K562 (cell line): ENCODE measurements around the gene SLC39A6. TPM values are rescaled to one million over a fixed set of nuclear protein-coding genes. Genes with fewer than 3 reads are reported as not detected.
A peak's percentile ranks its signal among the peaks of the same experiment; 100 is the strongest.
"Not testable (repeated sequence)": the region's sequence is repeated elsewhere in the genome, so short reads cannot be mapped to it uniquely, and the experiment has no call there.

ENCODE experiments used
- ATAC-seq: fragments of 200-7000 bp; cut with Tn5 transposase; 3 replicates; pipeline ENCODE4 v1.9.1; 2020; ENCODE audit warnings: moderate library complexity
- BruUV-seq: library from RNA; stranded (reverse); fragments of 400-500 nt; replicated peaks from 2 replicates; lab custom pipeline; 2021; lab: Mats Ljungman, UMichigan
- CTCF ChIA-PET: fragments of 300-600 bp; formaldehyde crosslinking; extraction: SDS; loops from one replicate; lab custom pipeline; 2021; ENCODE audit warnings: low intra/inter-chr PET ratio; lab: Yijun Ruan, JAX
- POLR2A ChIA-PET: fragments of 300-600, 350-650 bp; sonication (Branson Sonifier 250); formaldehyde crosslinking; extraction: SDS; loops from one replicate; lab custom pipeline; 2021; ENCODE audit warnings: antibody characterized with exemption, inconsistent platforms; lab: Yijun Ruan, JAX
- DNase-seq, 4 experiments: peaks; one replicate each; pipeline versions ENCODE4 v3.0.0 to v3.0.0-alpha.2; 2011 to 2018; ENCODE audit warnings: low spot score in 3 of 4, mixed read lengths in 3 of 4; ENCODE audit errors: extremely low read depth in 1 of 4
- FAIRE-seq: peaks from 2 replicates; lab custom pipeline; 2011; peaks lifted over from hg19 to GRCh38; lab: Jason Lieb, UNC
- H2AFZ ChIP-seq: 2 replicates; pipeline ENCODE4 v1.6.0; 2011; ENCODE audit warnings: low read depth, low read length, control low read depth, inconsistent platforms
- H3K27ac ChIP-seq: fragments of 200-600 bp; 3 replicates; pipeline ENCODE4 v1.8.0; 2011; ENCODE audit warnings: low read depth, mild to moderate bottlenecking, control low read depth, inconsistent platforms, low read length, moderate library complexity, mixed read lengths; ENCODE audit errors: extremely low read depth
- H3K27me3 ChIP-seq, 2 experiments: fragments of 300-600 bp in 1 of 2; 2 replicates in 1 of 2; 3 replicates in 1 of 2; pipeline versions ENCODE4 v1.6.0 to v1.8.0; 2011; ENCODE audit warnings: inconsistent platforms in 2 of 2, low read length in 2 of 2, mild to moderate bottlenecking in 1 of 2, mixed read lengths in 1 of 2, moderate library complexity in 1 of 2; ENCODE audit not compliant: control insufficient read depth in 2 of 2, insufficient read depth in 2 of 2
- H3K36me3 ChIP-seq: fragments of 300-600 bp; 3 replicates; pipeline ENCODE4 v1.8.0; 2011; ENCODE audit warnings: mild to moderate bottlenecking, low read length, inconsistent platforms; ENCODE audit not compliant: control insufficient read depth, insufficient read depth
- H3K4me1 ChIP-seq, 2 experiments: fragments of 200-600 bp in 1 of 2; replicated peaks in 1 of 2; 2 replicates in 1 of 2; 3 replicates in 1 of 2; pipeline versions ENCODE4 v1.5.1 to v1.8.0; 2011; ENCODE audit warnings: inconsistent platforms in 2 of 2, low read length in 2 of 2, mild to moderate bottlenecking in 1 of 2, mixed read lengths in 1 of 2, moderate library complexity in 1 of 2; ENCODE audit not compliant: control insufficient read depth in 2 of 2, insufficient read depth in 2 of 2
- H3K4me2 ChIP-seq: 2 replicates; pipeline ENCODE4 v1.6.1; 2011; ENCODE audit warnings: low read length, control low read depth, inconsistent platforms, mixed read lengths; ENCODE audit not compliant: insufficient read depth
- H3K4me3 ChIP-seq: fragments of 200-600 bp; sonication (generic), shearing (Covaris generic); 2 replicates; pipeline ENCODE4 v1.5.1; 2016; ENCODE audit warnings: control low read depth, inconsistent platforms
- H3K79me2 ChIP-seq: fragments of 200-600 bp; 3 replicates; pipeline ENCODE4 v1.8.0; 2011; ENCODE audit warnings: low read length, inconsistent platforms; ENCODE audit not compliant: control insufficient read depth, insufficient read depth
- H3K9ac ChIP-seq, 2 experiments: 2 replicates each; pipeline versions ENCODE4 v1.6.0 to v1.6.1; 2011; ENCODE audit warnings: low read depth in 2 of 2, low read length in 2 of 2, control low read depth in 1 of 2, inconsistent platforms in 1 of 2, mild to moderate bottlenecking in 1 of 2, mixed read lengths in 1 of 2; ENCODE audit not compliant: insufficient read depth in 1 of 2
- H3K9me1 ChIP-seq: one replicate; pipeline ENCODE4 v1.6.0; 2011; ENCODE audit warnings: inconsistent platforms, mild to moderate bottlenecking, low read length, moderate library complexity; ENCODE audit not compliant: control insufficient read depth, insufficient read depth
- H3K9me3 ChIP-seq: replicated peaks from 2 replicates; pipeline ENCODE4 v1.5.1; 2011; ENCODE audit warnings: low read depth, low read length, inconsistent platforms; ENCODE audit not compliant: control insufficient read depth, insufficient read depth
- H4K20me1 ChIP-seq: replicated peaks from 2 replicates; pipeline ENCODE4 v1.6.1; 2011; ENCODE audit warnings: low read length, inconsistent platforms, mixed read lengths; ENCODE audit not compliant: control insufficient read depth, insufficient read depth
- CHD4 ChIP-seq: fragments of 200-600 bp; sonication (generic); IDR thresholded peaks from 3 replicates; pipeline ENCODE4 v1.6.1; 2012; ENCODE audit warnings: low read depth, mild to moderate bottlenecking, mixed read lengths, low read length, inconsistent platforms; ENCODE audit not compliant: insufficient read depth, insufficient replicate concordance, poor library complexity, severe bottlenecking
- FOSL1 ChIP-seq: fragments of 200-800 bp; sonication (Bioruptor generic); conservative IDR thresholded peaks from 2 replicates; pipeline ENCODE4 v1.6.1; 2016; ENCODE audit warnings: missing genetic modification characterization, missing compliant biosample characterization
- GABPA ChIP-seq: fragments of 200-800 bp; sonication (Bioruptor generic); conservative IDR thresholded peaks from 2 replicates; pipeline ENCODE4 v1.6.1; 2016; ENCODE audit warnings: low read depth, missing genetic modification characterization, missing compliant biosample characterization
- HNRNPLL ChIP-seq: fragments of 200-400 bp; formaldehyde crosslinking; IDR thresholded peaks from 2 replicates; pipeline ENCODE4 v1.6.1; 2017; ENCODE audit warnings: low read length, low read depth, mild to moderate bottlenecking; ENCODE audit not compliant: poor library complexity, severe bottlenecking
- NR3C1 ChIP-seq: sonication (generic); formaldehyde crosslinking; IDR thresholded peaks from 2 replicates; pipeline ENCODE4 v1.8.1; 2022; ENCODE audit warnings: missing genetic modification reagents
- PHTF2 ChIP-seq: fragments of 250-450 bp; sonication (Bioruptor Pico); IDR thresholded peaks from 2 replicates; pipeline ENCODE4 v1.5.0; 2021; ENCODE audit warnings: mild to moderate bottlenecking
- SMAD1 ChIP-seq: fragments of 150-350 bp; IDR thresholded peaks from 2 replicates; pipeline ENCODE4 v1.6.1; 2014; ENCODE audit warnings: low read length, low read depth; ENCODE audit not compliant: partially characterized antibody
- TCF3 ChIP-seq: sonication (generic); formaldehyde crosslinking; IDR thresholded peaks from 2 replicates; pipeline ENCODE4 v1.4.0; 2020; ENCODE audit warnings: mild to moderate bottlenecking, missing genetic modification reagents
- THRAP3 ChIP-seq: fragments of 450-650 bp; IDR thresholded peaks from 2 replicates; pipeline ENCODE4 v1.6.1; 2016; ENCODE audit warnings: mild to moderate bottlenecking, inconsistent platforms, borderline replicate concordance
- TSHZ1 ChIP-seq: fragments of 250-450 bp; sonication (Bioruptor Pico); IDR thresholded peaks from 2 replicates; pipeline ENCODE4 v1.4.0; 2020; ENCODE audit warnings: mild to moderate bottlenecking, moderate library complexity
- ZNF41 ChIP-seq: fragments of 250-450 bp; sonication (Bioruptor Pico); conservative IDR thresholded peaks from 2 replicates; pipeline ENCODE4 v1.4.0; 2020; ENCODE audit warnings: mild to moderate bottlenecking
- ZNF699 ChIP-seq: fragments of 250-450 bp; sonication (Bioruptor Pico); IDR thresholded peaks from 2 replicates; pipeline ENCODE4 v1.8.0; 2021; ENCODE audit warnings: mild to moderate bottlenecking, moderate library complexity; ENCODE audit not compliant: insufficient replicate concordance
- WGBS: fragments of 100-300 bp; shearing (Covaris generic); methylation state at CpG from one replicate; pipeline ENCODE4 v1.1.6; 2016; ENCODE audit warnings: low coverage, mixed read lengths; ENCODE audit not compliant: insufficient coverage; ENCODE audit errors: missing lambda C conversion rate; 5-methylcytosine and 5-hydroxymethylcytosine counted together
- in situ Hi-C: fragments of 300-500 bp; cut with MboI; formaldehyde crosslinking; loops from 4 replicates; pipeline ENCODE4 v1.15.0; 2018; ENCODE audit warnings: inconsistent platforms, mixed read lengths
- intact Hi-C: fragments of 100-400 bp; cut with micrococcal nuclease; formaldehyde crosslinking; loops from 2 replicates; pipeline ENCODE4 v1.14.2; 2022
- polyA plus RNA-seq, 8 experiments: library from polyadenylated mRNA; depleted of rRNA in 4 of 8; stranded (reverse) in 5 of 8; unstranded in 3 of 8; fragments of >200 nt; fragmentation: Nextera tagmentation in 2 of 8; fragmentation: Illumina TruSeq in 1 of 8; extraction: Ambion mirVana in 2 of 8; extraction: Trizol in 1 of 8; gene quantifications; 2 replicates each; pipeline versions ENCODE4 v1.2.1 to v1.2.3, GENCODE V29; 2011 to 2014; ENCODE audit warnings: inconsistent platforms in 1 of 8, missing spikeins in 1 of 8
- total RNA-seq, 7 experiments: library from RNA; depleted of rRNA in 6 of 7; stranded (reverse); fragments of >200 nt in 6 of 7; fragmentation: Illumina TruSeq in 2 of 7; extraction: Trizol in 2 of 7; gene quantifications; 2 replicates each; pipeline versions ENCODE4 v1.2.1 to v1.2.3, GENCODE V29; 2011 to 2021; ENCODE audit warnings: low replicate concordance in 1 of 7

The SLC39A6 gene
- total and polyA plus RNA-seq, 9 of the 15 experiments (the other 6 are each of a cell fraction or from before 2014, with no cell fraction given): 5.6 to 23.8 (median 17.4) TPM

DNA sequence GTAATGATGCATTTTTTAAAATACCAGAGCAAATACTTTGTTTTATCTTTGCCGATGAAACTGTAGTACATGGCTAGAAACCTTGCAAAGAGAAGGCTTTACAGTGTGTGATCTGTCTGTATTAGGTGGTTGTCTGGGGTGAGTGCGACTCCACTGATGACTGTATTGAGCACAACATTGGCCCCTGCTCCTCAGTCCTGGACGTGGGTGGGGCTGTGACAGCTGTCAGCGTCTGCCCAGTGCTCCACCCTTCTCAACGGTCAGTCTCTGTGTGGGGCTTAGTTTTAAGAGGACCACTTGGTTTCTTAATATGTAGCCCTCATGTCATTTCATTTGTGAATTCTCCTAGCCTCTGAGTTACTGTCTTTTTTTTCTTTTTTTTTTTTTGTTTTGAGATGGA lies 40.8 kb upstream of the SLC39A6 start:
- CTCF ChIA-PET: no interaction called here
- no peaks in the 10 kb centered on the region for H3K27me3 ChIP-seq

DNA sequence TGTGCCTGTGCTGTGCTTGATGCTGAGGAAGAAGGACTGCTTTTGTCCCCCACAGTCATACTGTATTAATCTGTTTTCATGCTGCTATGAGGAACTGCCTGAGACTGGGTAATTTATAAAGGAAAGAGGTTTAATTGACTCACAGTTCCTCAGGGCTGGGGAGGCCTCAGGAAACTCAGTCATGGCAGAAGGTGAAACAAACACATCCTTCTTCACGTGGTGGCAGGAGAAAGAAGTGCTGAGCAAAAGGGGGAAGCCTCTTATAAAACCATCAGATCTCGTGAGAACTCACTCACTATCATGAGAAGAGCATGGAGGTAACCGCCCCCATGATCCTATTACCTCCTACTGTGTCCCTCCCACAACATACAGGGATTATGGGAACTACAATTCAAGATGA lies 39.2 kb upstream of the SLC39A6 start:
- in situ Hi-C loops, intact Hi-C loops, H3K4me1 ChIP-seq, FAIRE-seq, H3K9ac ChIP-seq, POLR2A ChIA-PET, H3K9me1 ChIP-seq, H3K4me2 ChIP-seq, H2AFZ ChIP-seq, H3K79me2 ChIP-seq, BruUV-seq, H3K4me3 ChIP-seq, CTCF ChIA-PET, H3K27ac ChIP-seq, H3K9me3 ChIP-seq, DNase-seq, H3K27me3 ChIP-seq, H4K20me1 ChIP-seq: not testable (repeated sequence)
- peak; percentile 40 for ATAC-seq
- peaks cover 90% of the 10 kb centered on the region for H3K36me3 ChIP-seq
- 89% methylated on average over 3 of the region's 3 CpGs for WGBS

More for the DNA sequence above, 40.8 kb upstream of the SLC39A6 start:
- ATAC-seq (peak; percentile 59), DNase-seq (no peak), FAIRE-seq (no peak)
- no peaks in the 10 kb centered on the region for H3K9me1 ChIP-seq
- no peak overlapping the region for H3K4me2 ChIP-seq
- no peak overlapping the region for H3K27ac ChIP-seq
- TF ChIP-seq TSHZ1 (no peak), CHD4 (no peak), GABPA (tag) (no peak), ZNF699 (CRISPR knock-in tag) (no peak), THRAP3 (no peak), FOSL1 (no peak), NR3C1 (no peak), TCF3 (CRISPR knock-in tag) (no peak), HNRNPLL (no peak), PHTF2 (no peak), SMAD1 (no peak), ZNF41 (no peak)
- POLR2A ChIA-PET: interaction anchor here (0.6 to 1.3 kb wide), 4 partner anchors 13 to 113 kb away, joined by 3 to 5 read pairs (median 4); no protein-coding TSS in a partner anchor
- peaks cover 88% of the 10 kb centered on the region for H3K36me3 ChIP-seq
- H3K9ac ChIP-seq: no peak overlapping the region
- no peak overlapping the region for H2AFZ ChIP-seq
- in situ Hi-C loops (no loop called here), intact Hi-C loops (no loop called here)
- H3K9me3 ChIP-seq: no peaks in the 10 kb centered on the region
- H4K20me1 ChIP-seq: no peaks in the 10 kb centered on the region
- H3K79me2 ChIP-seq: no peaks in the 10 kb centered on the region
- no peaks in the 10 kb centered on the region for H3K4me1 ChIP-seq
- no peak overlapping the region for H3K4me3 ChIP-seq
- no TSS peak for BruUV-seq
- WGBS: 61% methylated on average over 5 of the region's 5 CpGs
